ENCODE data around the gene HEY2.

HEY2 gene

DNA sequence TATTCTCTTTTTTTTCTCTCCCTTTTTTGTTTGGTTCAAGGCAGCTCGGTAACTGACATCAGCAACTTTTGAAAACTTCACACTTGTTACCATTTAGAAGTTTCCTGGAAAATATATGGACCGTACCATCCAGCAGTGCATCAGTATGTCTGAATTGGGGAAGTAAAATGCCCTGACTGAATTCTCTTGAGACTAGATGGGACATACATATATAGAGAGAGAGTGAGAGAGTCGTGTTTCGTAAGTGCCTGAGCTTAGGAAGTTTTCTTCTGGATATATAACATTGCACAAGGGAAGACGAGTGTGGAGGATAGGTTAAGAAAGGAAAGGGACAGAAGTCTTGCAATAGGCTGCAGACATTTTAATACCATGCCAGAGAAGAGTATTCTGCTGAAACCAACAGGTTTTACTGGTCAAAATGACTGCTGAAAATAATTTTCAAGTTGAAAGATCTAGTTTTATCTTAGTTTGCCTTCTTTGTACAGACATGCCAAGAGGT lies 10.6 kb downstream of the HEY2 start:
- no peaks in the 10 kb centered on the region for H3K4me1 ChIP-seq (ENCODE audit: low read length)
- H4K20me1 ChIP-seq (ENCODE audit: insufficient read depth, low read length) = no peaks in the 10 kb centered on the region
- H3K9ac ChIP-seq (ENCODE audit: low read length) = no peak overlapping the region
- no peaks in the 10 kb centered on the region for H3K79me2 ChIP-seq (ENCODE audit: low read length)
- no peak overlapping the region for H2AFZ ChIP-seq (ENCODE audit: low read length)
- H3K9me3 ChIP-seq (replicated peaks; ENCODE audit: insufficient read depth, low read length) = no peaks in the 10 kb centered on the region
- H3K9me2 ChIP-seq (replicated peaks; ENCODE audit: insufficient read depth, low read length) = no peaks in the 10 kb centered on the region
- H3K4me2 ChIP-seq (ENCODE audit: low read depth, low read length) = no peak overlapping the region
- H3K27me3 ChIP-seq (replicated peaks; ENCODE audit: insufficient read depth, low read length) = no peaks in the 10 kb centered on the region
- no peak for DNase-seq
- H3K36me3 ChIP-seq (replicated peaks; ENCODE audit: insufficient read depth, low read length) = no peaks in the 10 kb centered on the region
- TF ChIP-seq, protein P1, sequence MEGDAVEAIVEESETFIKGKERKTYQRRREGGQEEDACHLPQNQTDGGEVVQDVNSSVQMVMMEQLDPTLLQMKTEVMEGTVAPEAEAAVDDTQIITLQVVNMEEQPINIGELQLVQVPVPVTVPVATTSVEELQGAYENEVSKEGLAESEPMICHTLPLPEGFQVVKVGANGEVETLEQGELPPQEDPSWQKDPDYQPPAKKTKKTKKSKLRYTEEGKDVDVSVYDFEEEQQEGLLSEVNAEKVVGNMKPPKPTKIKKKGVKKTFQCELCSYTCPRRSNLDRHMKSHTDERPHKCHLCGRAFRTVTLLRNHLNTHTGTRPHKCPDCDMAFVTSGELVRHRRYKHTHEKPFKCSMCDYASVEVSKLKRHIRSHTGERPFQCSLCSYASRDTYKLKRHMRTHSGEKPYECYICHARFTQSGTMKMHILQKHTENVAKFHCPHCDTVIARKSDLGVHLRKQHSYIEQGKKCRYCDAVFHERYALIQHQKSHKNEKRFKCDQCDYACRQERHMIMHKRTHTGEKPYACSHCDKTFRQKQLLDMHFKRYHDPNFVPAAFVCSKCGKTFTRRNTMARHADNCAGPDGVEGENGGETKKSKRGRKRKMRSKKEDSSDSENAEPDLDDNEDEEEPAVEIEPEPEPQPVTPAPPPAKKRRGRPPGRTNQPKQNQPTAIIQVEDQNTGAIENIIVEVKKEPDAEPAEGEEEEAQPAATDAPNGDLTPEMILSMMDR (IDR thresholded peaks at IDR 0.05; ENCODE audit: low read length) = no peak
- TF ChIP-seq EZH2phosphoT487 (IDR thresholded peaks at IDR 0.05; ENCODE audit: low read length) (no peak), EZH2 (optimal IDR thresholded peaks at IDR 0.05; ENCODE audit: low read depth, low read length) (no peak)
- no peak overlapping the region for H3K4me3 ChIP-seq (ENCODE audit: low read length)
- H3F3A ChIP-seq (ENCODE audit: insufficient read depth, low read length) = no peaks in the 10 kb centered on the region
- no peak overlapping the region for H3K27ac ChIP-seq (ENCODE audit: low read length)

DNA sequence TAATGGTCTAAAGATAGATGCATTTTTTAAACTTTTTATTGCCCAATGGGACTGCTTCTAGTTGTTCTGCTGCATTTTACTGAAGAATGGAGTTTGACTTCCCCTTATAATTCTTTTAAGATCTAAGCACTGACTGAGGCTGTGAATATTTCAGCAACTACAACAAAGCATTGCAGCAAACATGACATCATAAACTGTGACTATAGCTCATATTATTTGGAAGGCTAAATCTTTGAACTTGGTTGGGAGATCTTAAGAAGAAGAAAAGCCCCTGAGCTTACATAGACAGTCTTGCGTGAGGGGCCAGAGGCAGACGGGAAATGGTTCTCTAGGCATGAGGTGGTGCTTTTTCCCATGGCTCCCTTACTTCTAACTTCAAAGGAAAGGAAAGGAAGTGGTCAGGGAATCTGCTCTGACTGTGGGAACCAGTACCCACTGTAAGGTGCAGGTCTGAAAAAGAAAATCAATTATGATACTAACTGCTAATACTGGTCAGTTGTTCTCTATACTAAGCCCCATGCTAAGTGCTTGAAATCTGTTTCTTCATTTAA lies 14.8 kb downstream of the HEY2 start:
- H3K9me2 ChIP-seq (replicated peaks; ENCODE audit: insufficient read depth, low read length) = no peaks in the 10 kb centered on the region
- H3K4me3 ChIP-seq (ENCODE audit: low read length) = no peak overlapping the region
- TF ChIP-seq EZH2phosphoT487 (IDR thresholded peaks at IDR 0.05; ENCODE audit: low read length) = no peak
- TF ChIP-seq, protein P1 (IDR thresholded peaks at IDR 0.05; ENCODE audit: low read length) = no peak
- H3K27me3 ChIP-seq (replicated peaks; ENCODE audit: insufficient read depth, low read length) = no peaks in the 10 kb centered on the region
- no peaks in the 10 kb centered on the region for H3K4me1 ChIP-seq (ENCODE audit: low read length)
- no peak overlapping the region for H3K4me2 ChIP-seq (ENCODE audit: low read depth, low read length)
- H3K36me3 ChIP-seq (replicated peaks; ENCODE audit: insufficient read depth, low read length) = no peaks in the 10 kb centered on the region
- no peaks in the 10 kb centered on the region for H3F3A ChIP-seq (ENCODE audit: insufficient read depth, low read length)
- H2AFZ ChIP-seq (ENCODE audit: low read length) = no peak overlapping the region
- no peak for DNase-seq
- H3K9ac ChIP-seq (ENCODE audit: low read length) = no peak overlapping the region
- no peaks in the 10 kb centered on the region for H3K9me3 ChIP-seq (replicated peaks; ENCODE audit: insufficient read depth, low read length)
- H4K20me1 ChIP-seq (ENCODE audit: insufficient read depth, low read length) = no peaks in the 10 kb centered on the region
- H3K27ac ChIP-seq (ENCODE audit: low read length) = no peak overlapping the region
- no peaks in the 10 kb centered on the region for H3K79me2 ChIP-seq (ENCODE audit: low read length)

DNA sequence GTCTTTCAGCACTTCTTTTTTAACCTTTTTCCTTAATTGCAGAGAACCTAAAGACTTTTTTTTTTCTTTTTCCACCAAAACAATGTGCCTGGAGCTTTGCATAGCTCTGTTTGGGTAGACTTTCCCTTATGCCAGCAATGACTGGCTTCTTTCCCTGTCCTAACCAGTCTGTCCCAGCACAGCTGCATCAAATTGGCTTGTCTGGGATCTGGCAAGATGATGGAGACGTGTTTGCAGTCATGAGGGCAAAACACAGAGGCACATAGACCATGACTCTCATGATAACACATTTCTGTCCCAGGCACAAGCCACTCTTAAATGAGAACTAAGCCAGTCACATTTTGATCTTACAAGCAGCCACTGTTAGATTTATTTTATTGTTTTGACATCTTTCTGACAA lies 16.5 kb downstream of the HEY2 start:
- no peak for DNase-seq
- no peaks in the 10 kb centered on the region for H3K4me1 ChIP-seq (ENCODE audit: low read length)
- no peaks in the 10 kb centered on the region for H3K27me3 ChIP-seq (replicated peaks; ENCODE audit: insufficient read depth, low read length)
- no peak for TF ChIP-seq EZH2phosphoT487 (IDR thresholded peaks at IDR 0.05; ENCODE audit: low read length)
- TF ChIP-seq, protein P1 (IDR thresholded peaks at IDR 0.05; ENCODE audit: low read length) = no peak
- TF ChIP-seq EZH2 (optimal IDR thresholded peaks at IDR 0.05; ENCODE audit: low read depth, low read length) = no peak
- no peak overlapping the region for H3K27ac ChIP-seq (ENCODE audit: low read length)
- no peaks in the 10 kb centered on the region for H4K20me1 ChIP-seq (ENCODE audit: insufficient read depth, low read length)
- no peak overlapping the region for H2AFZ ChIP-seq (ENCODE audit: low read length)
- H3K79me2 ChIP-seq (ENCODE audit: low read length) = no peaks in the 10 kb centered on the region
- no peaks in the 10 kb centered on the region for H3K36me3 ChIP-seq (replicated peaks; ENCODE audit: insufficient read depth, low read length)
- no peaks in the 10 kb centered on the region for H3K9me3 ChIP-seq (replicated peaks; ENCODE audit: insufficient read depth, low read length)
- H3K9ac ChIP-seq (ENCODE audit: low read length) = no peak overlapping the region
- H3K4me2 ChIP-seq (ENCODE audit: low read depth, low read length) = no peak overlapping the region
- no peaks in the 10 kb centered on the region for H3F3A ChIP-seq (ENCODE audit: insufficient read depth, low read length)
- no peaks in the 10 kb centered on the region for H3K9me2 ChIP-seq (replicated peaks; ENCODE audit: insufficient read depth, low read length)
- no peak overlapping the region for H3K4me3 ChIP-seq (ENCODE audit: low read length)
